Measurements from ENCODE around the gene ANKRD7.

The ANKRD7 gene

GRCh38 chr7:118182593-118183427 lies 41.7 kb upstream of the ANKRD7 start:
- H3K9me3 ChIP-seq (ENCODE audit: insufficient read depth, low read depth, low read length): no peaks in the 10 kb centered on the region
- no peaks in the 10 kb centered on the region for H3K9me2 ChIP-seq (replicated peaks; ENCODE audit: low read depth, low read length)
- TF ChIP-seq CTCF (conservative IDR thresholded peaks at IDR 0.05; ENCODE audit: low read length) (no peak), EZH2phosphoT487 (IDR thresholded peaks at IDR 0.05; ENCODE audit: borderline replicate concordance) (no peak)
- no peaks in the 10 kb centered on the region for H3K27me3 ChIP-seq (ENCODE audit: insufficient read depth, low read length, poor library complexity, severe bottlenecking)
- peaks cover 26% of the 10 kb centered on the region for H3K4me1 ChIP-seq (ENCODE audit: insufficient read depth, low read length, poor library complexity, severe bottlenecking)
- peak overlapping the region; percentile 85 for H3K4me2 ChIP-seq (ENCODE audit: low read depth, low read length, poor library complexity, severe bottlenecking)
- no peaks in the 10 kb centered on the region for H3F3A ChIP-seq (ENCODE audit: low read depth)
- H2AFZ ChIP-seq (ENCODE audit: low read length): peak overlapping the region; percentile 90
- H3K9ac ChIP-seq (ENCODE audit: low read depth, low read length, poor library complexity, severe bottlenecking): peak overlapping the region; percentile 97
- H3K36me3 ChIP-seq (ENCODE audit: insufficient read depth, low read length): peaks cover 3% of the 10 kb centered on the region; the same call in 1 of the 2 replicates
- H3K79me2 ChIP-seq (ENCODE audit: insufficient read depth, low read length): peaks cover 53% of the 10 kb centered on the region
- H4K20me1 ChIP-seq (ENCODE audit: insufficient read depth, low read length, poor library complexity, severe bottlenecking): peaks cover 37% of the 10 kb centered on the region
- peak overlapping the region; percentile 96 for H3K4me3 ChIP-seq (ENCODE audit: low read length, poor library complexity, severe bottlenecking)

- TF ChIP-seq CTCF (conservative IDR thresholded peaks at IDR 0.05; ENCODE audit: low read length) (no peak), EZH2phosphoT487 (IDR thresholded peaks at IDR 0.05; ENCODE audit: borderline replicate concordance) (no peak)
- Histone ChIP-seq H3K27me3 (ENCODE audit: insufficient read depth, low read length, poor library complexity, severe bottlenecking) (no peaks in the 10 kb centered on the region), H3F3A (ENCODE audit: low read depth) (no peaks in the 10 kb centered on the region), H3K9ac (ENCODE audit: low read depth, low read length, poor library complexity, severe bottlenecking) (peak overlapping the region; percentile 97), H3K79me2 (ENCODE audit: insufficient read depth, low read length) (peaks cover 59% of the 10 kb centered on the region), H3K4me2 (ENCODE audit: low read depth, low read length, poor library complexity, severe bottlenecking) (peak overlapping the region; percentile 85), H2AFZ (ENCODE audit: low read length) (peak overlapping the region; percentile 90), H3K9me2 (replicated peaks; ENCODE audit: low read depth, low read length) (no peaks in the 10 kb centered on the region), H3K9me3 (ENCODE audit: insufficient read depth, low read depth, low read length) (no peaks in the 10 kb centered on the region), H3K36me3 (ENCODE audit: insufficient read depth, low read length) (peaks cover 9% of the 10 kb centered on the region), H3K4me3 (ENCODE audit: low read length, poor library complexity, severe bottlenecking) (peak overlapping the region; percentile 96), H3K4me1 (ENCODE audit: insufficient read depth, low read length, poor library complexity, severe bottlenecking) (peaks cover 29% of the 10 kb centered on the region), H4K20me1 (ENCODE audit: insufficient read depth, low read length, poor library complexity, severe bottlenecking) (peaks cover 43% of the 10 kb centered on the region)
Measured at GRCh38 chr7:118183428-118183785, 41.1 kb upstream of the ANKRD7 start.

GRCh38 chr7:118183786-118184564 lies 40.5 kb upstream of the ANKRD7 start, which contains the start of gene LSM8:
TSS of gene LSM8 (plus strand) at chr7:118184164. CDS start at chr7:118184224, 60 bp downstream.
- Histone ChIP-seq H3K79me2 (ENCODE audit: insufficient read depth, low read length) (peaks cover 65% of the 10 kb centered on the region), H3F3A (ENCODE audit: low read depth) (no peaks in the 10 kb centered on the region), H2AFZ (ENCODE audit: low read length) (peak within 1 kb of the TSS; percentile 90)

More at GRCh38 chr7:118183786-118184564, 40.5 kb upstream of the ANKRD7 start, which contains the start of gene LSM8:
- Histone ChIP-seq H3K36me3 (ENCODE audit: insufficient read depth, low read length) (peaks cover 15% of the 10 kb centered on the region), H3K4me2 (ENCODE audit: low read depth, low read length, poor library complexity, severe bottlenecking) (peak within 1 kb of the TSS; percentile 85), H3K27me3 (ENCODE audit: insufficient read depth, low read length, poor library complexity, severe bottlenecking) (no peaks in the 10 kb centered on the region), H3K4me3 (ENCODE audit: low read length, poor library complexity, severe bottlenecking) (peak within 1 kb of the TSS; percentile 96), H3K9me2 (replicated peaks; ENCODE audit: low read depth, low read length) (no peaks in the 10 kb centered on the region), H3K9me3 (ENCODE audit: insufficient read depth, low read depth, low read length) (no peaks in the 10 kb centered on the region), H4K20me1 (ENCODE audit: insufficient read depth, low read length, poor library complexity, severe bottlenecking) (peaks cover 48% of the 10 kb centered on the region), H3K4me1 (ENCODE audit: insufficient read depth, low read length, poor library complexity, severe bottlenecking) (peaks cover 29% of the 10 kb centered on the region), H3K9ac (ENCODE audit: low read depth, low read length, poor library complexity, severe bottlenecking) (peak within 1 kb of the TSS; percentile 97)
- TF ChIP-seq CTCF (conservative IDR thresholded peaks at IDR 0.05; ENCODE audit: low read length): no peak
- TF ChIP-seq EZH2phosphoT487 (IDR thresholded peaks at IDR 0.05; ENCODE audit: borderline replicate concordance): no peak

Data from Loucy (cell line).